Loucy (cell line): ENCODE data around the gene NUDT4.

Experiments
- H2AFZ ChIP-seq: fragments of 200-600 bp; sonication (generic); 2 replicates; pipeline ENCODE4 v1.6.0; 2016; ENCODE audit warnings: antibody characterized with exemption, mild to moderate bottlenecking, low read length, moderate library complexity
- H3F3A ChIP-seq: fragments of 200-600 bp; 2 replicates; pipeline ENCODE4 v1.6.0; 2016; ENCODE audit warnings: antibody characterized with exemption, low read depth, mild to moderate bottlenecking
- H3K27me3 ChIP-seq: fragments of 200-600 bp; sonication (generic); 2 replicates; pipeline ENCODE4 v1.6.1; 2014; ENCODE audit warnings: low read length, mild to moderate bottlenecking; ENCODE audit not compliant: insufficient read depth, poor library complexity, severe bottlenecking
- H3K36me3 ChIP-seq: fragments of 200-600 bp; sonication (generic); 2 replicates; pipeline ENCODE4 v1.6.1; 2016; ENCODE audit warnings: low read length; ENCODE audit not compliant: insufficient read depth
- H3K4me1 ChIP-seq: fragments of 200-600 bp; sonication (generic); 2 replicates; pipeline ENCODE4 v1.5.1; 2014; ENCODE audit warnings: low read length, mild to moderate bottlenecking; ENCODE audit not compliant: insufficient read depth, poor library complexity, severe bottlenecking
- H3K4me2 ChIP-seq: fragments of 200-600 bp; sonication (generic); 2 replicates; pipeline ENCODE4 v1.6.0; 2014; ENCODE audit warnings: antibody characterized with exemption, low read length, low read depth, mild to moderate bottlenecking; ENCODE audit not compliant: poor library complexity, severe bottlenecking
- H3K4me3 ChIP-seq: fragments of 200-600 bp; sonication (generic); 2 replicates; pipeline ENCODE4 v1.5.1; 2014; ENCODE audit warnings: low read length, mild to moderate bottlenecking, mixed read lengths; ENCODE audit not compliant: poor library complexity, severe bottlenecking
- H3K79me2 ChIP-seq: fragments of 200-600 bp; sonication (generic); 2 replicates; pipeline ENCODE4 v1.6.1; 2014; ENCODE audit warnings: low read length; ENCODE audit not compliant: insufficient read depth
- H3K9ac ChIP-seq: fragments of 200-600 bp; sonication (generic); 2 replicates; pipeline ENCODE4 v1.6.0; 2014; ENCODE audit warnings: mild to moderate bottlenecking, low read depth, low read length, moderate library complexity; ENCODE audit not compliant: poor library complexity, severe bottlenecking
- H3K9me2 ChIP-seq: fragments of 200-600 bp; sonication (generic); replicated peaks from 2 replicates; pipeline ENCODE4 v1.6.1; 2016; ENCODE audit warnings: low read depth, low read length, mixed read lengths
- H3K9me3 ChIP-seq: fragments of 200-600 bp; sonication (generic); 2 replicates; pipeline ENCODE4 v1.6.1; 2014; ENCODE audit warnings: mild to moderate bottlenecking, antibody characterized with exemption, low read length, low read depth; ENCODE audit not compliant: insufficient read depth
- H4K20me1 ChIP-seq: fragments of 200-600 bp; sonication (generic); 2 replicates; pipeline ENCODE4 v1.6.0; 2014; ENCODE audit warnings: antibody characterized with exemption, low read length, mild to moderate bottlenecking; ENCODE audit not compliant: insufficient read depth, poor library complexity, severe bottlenecking
- EZH2phosphoT487 ChIP-seq: fragments of 200-600 bp; IDR thresholded peaks from 2 replicates; pipeline ENCODE4 v1.6.1; 2018; ENCODE audit warnings: antibody characterized with exemption, mild to moderate bottlenecking, moderate library complexity, borderline replicate concordance
- TF ChIP-seq, protein P1 (sequence below): fragments of 200-600 bp; sonication (generic); conservative IDR thresholded peaks from 2 replicates; pipeline ENCODE4 v1.5.1; 2014; ENCODE audit warnings: mild to moderate bottlenecking, antibody characterized with exemption, low read length

Gene NUDT4

DNA sequence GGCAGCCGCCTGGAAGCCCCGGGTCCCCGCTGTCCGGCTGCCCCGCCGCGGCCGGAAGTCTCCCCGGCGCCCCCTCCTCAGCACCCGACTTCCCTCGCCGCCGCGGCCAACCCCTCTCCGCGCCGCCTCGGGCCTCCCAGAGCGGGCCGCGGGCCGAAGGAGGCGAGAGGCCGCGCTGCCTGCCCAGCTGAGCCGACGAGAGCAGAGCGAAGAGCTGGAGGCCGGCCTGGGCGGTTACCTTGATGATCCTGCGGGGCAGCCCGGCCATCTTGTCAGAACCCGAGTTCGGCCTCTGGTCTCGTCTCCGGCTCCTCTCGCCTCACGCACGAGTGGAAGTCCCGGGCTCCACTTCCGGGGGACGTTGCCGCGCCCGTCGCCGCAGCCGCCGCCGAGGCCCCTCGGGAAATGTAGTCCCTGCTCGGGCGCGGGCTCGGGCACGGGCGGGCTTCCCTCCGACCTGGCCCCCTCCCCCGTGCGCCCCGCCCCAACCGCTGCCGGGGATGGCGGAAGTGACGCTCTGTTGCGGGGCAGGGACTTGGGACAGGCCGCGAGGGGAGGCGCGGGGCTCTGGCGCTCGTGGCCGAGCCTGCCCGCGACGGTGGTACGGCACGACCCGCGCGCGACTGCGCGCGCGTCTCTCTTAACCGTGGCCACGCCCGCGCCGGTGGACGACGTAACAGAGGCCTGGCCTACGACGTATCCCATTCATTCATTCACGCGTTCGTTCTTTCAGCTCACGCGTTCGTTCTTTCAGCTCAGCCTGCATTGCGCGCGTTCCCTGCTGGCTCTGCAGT lies 64.1 kb downstream of the NUDT4 start, which contains the start of gene UBE2N:
TSS of gene UBE2N (minus strand) at position 331 of the 794 bp plus-strand sequence. CDS start at position 268, 63 bp downstream.
- peak within 1 kb of the TSS; percentile 99 for H2AFZ ChIP-seq
- TF ChIP-seq, protein P1, sequence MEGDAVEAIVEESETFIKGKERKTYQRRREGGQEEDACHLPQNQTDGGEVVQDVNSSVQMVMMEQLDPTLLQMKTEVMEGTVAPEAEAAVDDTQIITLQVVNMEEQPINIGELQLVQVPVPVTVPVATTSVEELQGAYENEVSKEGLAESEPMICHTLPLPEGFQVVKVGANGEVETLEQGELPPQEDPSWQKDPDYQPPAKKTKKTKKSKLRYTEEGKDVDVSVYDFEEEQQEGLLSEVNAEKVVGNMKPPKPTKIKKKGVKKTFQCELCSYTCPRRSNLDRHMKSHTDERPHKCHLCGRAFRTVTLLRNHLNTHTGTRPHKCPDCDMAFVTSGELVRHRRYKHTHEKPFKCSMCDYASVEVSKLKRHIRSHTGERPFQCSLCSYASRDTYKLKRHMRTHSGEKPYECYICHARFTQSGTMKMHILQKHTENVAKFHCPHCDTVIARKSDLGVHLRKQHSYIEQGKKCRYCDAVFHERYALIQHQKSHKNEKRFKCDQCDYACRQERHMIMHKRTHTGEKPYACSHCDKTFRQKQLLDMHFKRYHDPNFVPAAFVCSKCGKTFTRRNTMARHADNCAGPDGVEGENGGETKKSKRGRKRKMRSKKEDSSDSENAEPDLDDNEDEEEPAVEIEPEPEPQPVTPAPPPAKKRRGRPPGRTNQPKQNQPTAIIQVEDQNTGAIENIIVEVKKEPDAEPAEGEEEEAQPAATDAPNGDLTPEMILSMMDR: no peak
- no peak for TF ChIP-seq EZH2phosphoT487
- H3K27me3 ChIP-seq: no peaks in the 10 kb centered on the region
- peaks cover 53% of the 10 kb centered on the region for H3K79me2 ChIP-seq
- H3K9me2 ChIP-seq: no peaks in the 10 kb centered on the region
- peak within 1 kb of the TSS; percentile 98 for H3K4me3 ChIP-seq
- H3K36me3 ChIP-seq: no peaks in the 10 kb centered on the region
- no peaks in the 10 kb centered on the region for H3K9me3 ChIP-seq
- H3K4me2 ChIP-seq: peak within 1 kb of the TSS; percentile 99
- peaks cover 51% of the 10 kb centered on the region for H3K4me1 ChIP-seq
- H3F3A ChIP-seq: no peaks in the 10 kb centered on the region
- peak within 1 kb of the TSS; percentile 98 for H3K9ac ChIP-seq
- peaks cover 46% of the 10 kb centered on the region for H4K20me1 ChIP-seq

DNA sequence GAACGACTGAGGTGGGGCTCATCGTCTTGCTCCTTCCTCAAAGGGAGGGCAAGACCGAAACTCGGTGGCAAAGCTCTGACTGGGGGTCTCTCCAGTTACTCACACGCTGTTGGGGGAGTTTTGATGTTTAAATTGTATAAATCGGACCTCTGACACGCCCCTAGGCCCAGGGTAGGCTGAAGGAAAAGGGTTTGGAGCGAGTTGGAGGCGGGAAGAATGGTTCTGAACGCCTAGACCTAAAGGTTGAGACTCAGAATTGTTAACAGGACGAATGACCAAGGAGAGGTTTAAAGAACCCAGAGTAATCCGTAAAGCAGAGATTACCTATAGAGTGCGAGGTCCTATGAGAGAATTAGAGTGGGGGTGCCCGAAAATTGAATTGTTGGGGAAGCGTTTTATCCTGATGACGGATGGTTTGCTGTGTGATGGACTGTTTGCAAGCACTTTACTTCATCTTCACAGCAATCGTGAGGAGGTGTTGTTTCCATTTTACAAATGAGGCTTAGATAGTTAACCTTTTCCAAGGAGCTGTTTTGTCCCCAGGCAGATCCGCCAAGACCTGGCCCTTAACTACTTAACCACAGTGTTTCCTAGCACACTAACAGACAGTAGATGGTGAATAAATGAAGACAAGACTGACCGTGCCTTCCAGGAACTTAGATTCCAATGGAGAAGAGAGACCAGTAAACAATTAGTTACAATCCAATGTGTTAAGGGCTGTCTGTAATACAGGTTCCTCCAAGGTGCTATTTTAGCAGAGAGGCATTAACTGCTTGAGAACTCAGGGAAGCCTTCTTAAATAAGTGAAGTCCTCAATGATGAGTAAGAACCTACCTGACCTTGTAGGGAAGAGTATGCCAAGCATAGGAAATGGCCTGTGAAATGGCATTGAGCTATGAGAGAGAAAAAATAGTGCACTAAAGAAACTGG lies 65.0 kb downstream of the NUDT4 start:
- H3K79me2 ChIP-seq: peaks cover 45% of the 10 kb centered on the region
- peaks cover 38% of the 10 kb centered on the region for H4K20me1 ChIP-seq
- H3K9me2 ChIP-seq: no peaks in the 10 kb centered on the region
- TF ChIP-seq, protein P1: no peak
- no peak for TF ChIP-seq EZH2phosphoT487
- peak overlapping the region; percentile 99 for H2AFZ ChIP-seq
- H3K4me3 ChIP-seq: peak overlapping the region; percentile 98
- peak overlapping the region; percentile 98 for H3K9ac ChIP-seq
- H3K36me3 ChIP-seq: no peaks in the 10 kb centered on the region
- no peaks in the 10 kb centered on the region for H3K27me3 ChIP-seq
- H3F3A ChIP-seq: no peaks in the 10 kb centered on the region
- peaks cover 42% of the 10 kb centered on the region for H3K4me1 ChIP-seq
- no peaks in the 10 kb centered on the region for H3K9me3 ChIP-seq
- H3K4me2 ChIP-seq: peak overlapping the region; percentile 99

DNA sequence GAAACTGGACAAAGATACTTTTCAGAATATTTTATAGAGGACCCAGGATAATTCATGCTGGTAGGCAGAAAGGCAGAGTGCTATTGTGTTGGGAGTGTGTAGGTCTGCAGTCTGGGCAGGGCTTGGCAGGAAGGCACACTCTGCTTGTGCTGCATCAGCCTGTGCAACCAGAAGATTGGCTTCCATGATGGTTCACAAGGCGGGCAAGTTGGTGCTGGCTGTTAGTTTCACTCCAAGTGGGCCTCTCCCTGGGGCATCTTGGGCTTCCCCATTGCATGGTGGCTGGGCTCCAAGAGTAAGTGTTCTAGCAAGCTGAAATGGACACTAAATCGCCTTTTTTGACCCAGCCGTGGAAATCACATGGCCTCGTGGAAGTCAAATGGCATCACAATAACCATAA lies 65.9 kb downstream of the NUDT4 start:
- H3K4me2 ChIP-seq: peak overlapping the region; percentile 99
- H3K36me3 ChIP-seq: no peaks in the 10 kb centered on the region
- H3K9ac ChIP-seq: no peak overlapping the region
- no peak overlapping the region for H2AFZ ChIP-seq
- peaks cover 36% of the 10 kb centered on the region for H3K79me2 ChIP-seq
- peaks cover 29% of the 10 kb centered on the region for H4K20me1 ChIP-seq
- no peaks in the 10 kb centered on the region for H3F3A ChIP-seq
- H3K27me3 ChIP-seq: no peaks in the 10 kb centered on the region
- H3K9me2 ChIP-seq: no peaks in the 10 kb centered on the region
- TF ChIP-seq, protein P1: no peak
- no peak for TF ChIP-seq EZH2phosphoT487
- H3K9me3 ChIP-seq: no peaks in the 10 kb centered on the region
- peaks cover 33% of the 10 kb centered on the region for H3K4me1 ChIP-seq
- no peak overlapping the region for H3K4me3 ChIP-seq
